ENCODE data around the gene LRRC40. TPM values are rescaled to one million over a fixed set of nuclear protein-coding genes. Genes with fewer than 3 reads are reported as not detected.

LRRC40 gene
- total and polyA plus RNA-seq, 2 donors (not counting 1 experiment from before 2014, with no cell fraction given) = 16.5 to 24.2 TPM

GRCh38 chr1:70231475-70231874 is 26.1 kb upstream of the LRRC40 start:
- Histone ChIP-seq H3K9me3 (ENCODE audit: control insufficient read depth, insufficient read depth, low read depth, low read length) (no peaks in the 10 kb centered on the region), H4K20me1 (ENCODE audit: control insufficient read depth, extremely low read depth, insufficient read depth, low read length) (no peaks in the 10 kb centered on the region), H2AFZ (ENCODE audit: low read length) (no peak overlapping the region), H3K36me3 (ENCODE audit: control insufficient read depth, insufficient read depth, low read length) (peaks cover 15% of the 10 kb centered on the region), H3K4me2 (ENCODE audit: extremely low read depth, insufficient read depth, low read length) (no peak overlapping the region), H3K4me1 (ENCODE audit: control insufficient read depth, extremely low read depth, insufficient read depth, low read length) (no peaks in the 10 kb centered on the region), H3K27ac (ENCODE audit: insufficient read depth, low read length) (no peak overlapping the region), H3K79me2 (ENCODE audit: control insufficient read depth, insufficient read depth, low read length) (peaks cover 23% of the 10 kb centered on the region), H3K9ac (ENCODE audit: insufficient read depth, low read length) (no peak overlapping the region), H3K27me3 (ENCODE audit: control insufficient read depth, insufficient read depth, low read length) (no peaks in the 10 kb centered on the region), H3K4me3 (replicated peaks in 1 of 4; ENCODE audit: control extremely low read depth in 1 of 4, insufficient read depth in 1 of 4, low read depth in 3 of 4, low read length in 4 of 4) (no peak overlapping the region)
- no peak for DNase-seq (ENCODE audit: low read depth in 2 of 2)
- TF ChIP-seq CTCF (conservative IDR thresholded peaks at IDR 0.05 in 1 of 2, IDR thresholded peaks at IDR 0.05 in 1 of 2; ENCODE audit: low read depth in 1 of 2, low read length in 2 of 2) (no peak), EZH2 (IDR thresholded peaks at IDR 0.05; ENCODE audit: low read length, missing control alignments) (no peak)

- TF ChIP-seq CTCF (conservative IDR thresholded peaks at IDR 0.05 in 1 of 2, IDR thresholded peaks at IDR 0.05 in 1 of 2; ENCODE audit: low read depth in 1 of 2, low read length in 2 of 2) (no peak), EZH2 (IDR thresholded peaks at IDR 0.05; ENCODE audit: low read length, missing control alignments) (no peak)
- Histone ChIP-seq H3K4me2 (ENCODE audit: extremely low read depth, insufficient read depth, low read length) (no peak overlapping the region), H3K4me3 (replicated peaks in 1 of 4; ENCODE audit: control extremely low read depth in 1 of 4, insufficient read depth in 1 of 4, low read depth in 3 of 4, low read length in 4 of 4) (no peak overlapping the region), H3K27ac (ENCODE audit: insufficient read depth, low read length) (no peak overlapping the region), H4K20me1 (ENCODE audit: control insufficient read depth, extremely low read depth, insufficient read depth, low read length) (peaks cover 4% of the 10 kb centered on the region), H3K4me1 (ENCODE audit: control insufficient read depth, extremely low read depth, insufficient read depth, low read length) (peaks cover 4% of the 10 kb centered on the region), H3K79me2 (ENCODE audit: control insufficient read depth, insufficient read depth, low read length) (peaks cover 51% of the 10 kb centered on the region), H3K9ac (ENCODE audit: insufficient read depth, low read length) (no peak overlapping the region), H2AFZ (ENCODE audit: low read length) (no peak overlapping the region), H3K9me3 (ENCODE audit: control insufficient read depth, insufficient read depth, low read depth, low read length) (no peaks in the 10 kb centered on the region), H3K36me3 (ENCODE audit: control insufficient read depth, insufficient read depth, low read length) (peaks cover 20% of the 10 kb centered on the region), H3K27me3 (ENCODE audit: control insufficient read depth, insufficient read depth, low read length) (no peaks in the 10 kb centered on the region)
- no peak for DNase-seq (ENCODE audit: low read depth in 2 of 2)
These were observed 23.3 kb upstream of the LRRC40 start for GRCh38 chr1:70228670-70229069.

- no peak overlapping the region for H3K27ac ChIP-seq (ENCODE audit: insufficient read depth, low read length)
- peaks cover 6% of the 10 kb centered on the region for H3K4me1 ChIP-seq (ENCODE audit: control insufficient read depth, extremely low read depth, insufficient read depth, low read length)
- H3K9me3 ChIP-seq (ENCODE audit: control insufficient read depth, insufficient read depth, low read depth, low read length) = no peaks in the 10 kb centered on the region
- DNase-seq (ENCODE audit: low read depth in 2 of 2) = no peak
- no peak overlapping the region for H2AFZ ChIP-seq (ENCODE audit: low read length)
- H3K27me3 ChIP-seq (ENCODE audit: control insufficient read depth, insufficient read depth, low read length) = no peaks in the 10 kb centered on the region
- no peak for TF ChIP-seq EZH2 (IDR thresholded peaks at IDR 0.05; ENCODE audit: low read length, missing control alignments)
- TF ChIP-seq CTCF (conservative IDR thresholded peaks at IDR 0.05 in 1 of 2, IDR thresholded peaks at IDR 0.05 in 1 of 2; ENCODE audit: low read depth in 1 of 2, low read length in 2 of 2) = no peak
- H3K9ac ChIP-seq (ENCODE audit: insufficient read depth, low read length) = no peak overlapping the region
- H3K79me2 ChIP-seq (ENCODE audit: control insufficient read depth, insufficient read depth, low read length) = peaks cover 63% of the 10 kb centered on the region
- peaks cover 4% of the 10 kb centered on the region for H4K20me1 ChIP-seq (ENCODE audit: control insufficient read depth, extremely low read depth, insufficient read depth, low read length)
- H3K4me2 ChIP-seq (ENCODE audit: extremely low read depth, insufficient read depth, low read length) = no peak overlapping the region
- peaks cover 21% of the 10 kb centered on the region for H3K36me3 ChIP-seq (ENCODE audit: control insufficient read depth, insufficient read depth, low read length)
- no peak overlapping the region for H3K4me3 ChIP-seq (replicated peaks in 1 of 4; ENCODE audit: control extremely low read depth in 1 of 4, insufficient read depth in 1 of 4, low read depth in 3 of 4, low read length in 4 of 4)
These were observed 22.1 kb upstream of the LRRC40 start for GRCh38 chr1:70227439-70227838.
